Endothelial cell of umbilical vein (primary cell): Measurements from ENCODE around the gene CACNA1C. TPM values are rescaled to one million over a fixed set of nuclear protein-coding genes. Genes with fewer than 3 reads are reported as not detected.

Experiments
- BruUV-seq: library from RNA; stranded (reverse); fragments of 400-500 nt; replicated peaks from 2 replicates; lab custom pipeline; 2021; lab: Mats Ljungman, UMichigan
- CTCF ChIA-PET: fragments of 300-600, 350-600 bp; sonication (Branson Sonifier 250); formaldehyde crosslinking; loops from one replicate; lab custom pipeline; 2021; ENCODE audit warnings: antibody characterized with exemption, inconsistent platforms; lab: Charles Lee
- POLR2A ChIA-PET: fragments of 300-600, 350-600 bp; sonication (Branson Sonifier 250); formaldehyde crosslinking; loops from one replicate; lab custom pipeline; 2021; ENCODE audit warnings: antibody characterized with exemption, inconsistent platforms; lab: Charles Lee
- DNase-seq: peaks from one replicate; pipeline ENCODE4 v3.0.0-alpha.2; 2011; ENCODE audit warnings: low read depth, low spot score
- FAIRE-seq: peaks from 2 replicates; lab custom pipeline; 2011; peaks lifted over from hg19 to GRCh38; lab: Jason Lieb, UNC
- H2AFZ ChIP-seq: 2 replicates; pipeline ENCODE4 v1.6.0; 2012; ENCODE audit warnings: low read depth, low read length, control low read depth, inconsistent platforms
- H3K27ac ChIP-seq: 2 replicates; pipeline ENCODE4 v1.5.1; 2011; ENCODE audit warnings: low read depth, mild to moderate bottlenecking, control low read depth, low read length, moderate library complexity; ENCODE audit not compliant: insufficient read depth
- H3K27me3 ChIP-seq, 2 experiments: 2 replicates each; pipeline versions ENCODE4 v1.6.0 to v1.6.1; 2011; ENCODE audit warnings: low read length in 2 of 2, mixed read lengths in 1 of 2; ENCODE audit not compliant: control insufficient read depth in 2 of 2, insufficient read depth in 2 of 2
- H3K36me3 ChIP-seq, 2 experiments: 2 replicates in 1 of 2; 3 replicates in 1 of 2; pipeline ENCODE4 v1.5.1; 2011; ENCODE audit warnings: low read length in 2 of 2, mild to moderate bottlenecking in 1 of 2, moderate library complexity in 1 of 2; ENCODE audit not compliant: control insufficient read depth in 2 of 2, insufficient read depth in 2 of 2; ENCODE audit errors: extremely low read depth in 1 of 2
- H3K4me1 ChIP-seq: 3 replicates; pipeline ENCODE4 v1.5.1; 2011; ENCODE audit warnings: mild to moderate bottlenecking, low read length; ENCODE audit not compliant: control insufficient read depth, insufficient read depth; ENCODE audit errors: extremely low read depth
- H3K4me2 ChIP-seq: 2 replicates; pipeline ENCODE4 v1.6.1; 2011; ENCODE audit warnings: low read length, control low read depth, mixed read lengths; ENCODE audit not compliant: insufficient read depth
- H3K4me3 ChIP-seq, 3 experiments: fragments of 200-600 bp in 1 of 3; sonication (generic), shearing (Covaris generic) in 1 of 3; replicated peaks in 1 of 3; 2 replicates each; pipeline ENCODE4 v1.5.1; 2011 to 2016; ENCODE audit warnings: control low read depth in 3 of 3, low read length in 3 of 3, mild to moderate bottlenecking in 2 of 3, inconsistent platforms in 1 of 3, low read depth in 1 of 3, moderate library complexity in 1 of 3; ENCODE audit not compliant: insufficient read depth in 1 of 3
- H3K79me2 ChIP-seq: 2 replicates; pipeline ENCODE4 v1.6.0; 2012; ENCODE audit warnings: low read length, inconsistent platforms; ENCODE audit not compliant: control insufficient read depth, insufficient read depth
- H3K9ac ChIP-seq: replicated peaks from 2 replicates; pipeline ENCODE3; 2011; ENCODE audit warnings: low read length, control low read depth; ENCODE audit not compliant: insufficient read depth; ENCODE audit errors: extremely low read depth
- H3K9me1 ChIP-seq: replicated peaks from 3 replicates; pipeline ENCODE4 v1.6.0; 2011; ENCODE audit warnings: mild to moderate bottlenecking, low read length; ENCODE audit not compliant: control insufficient read depth, insufficient read depth; ENCODE audit errors: extremely low read depth
- H3K9me3 ChIP-seq: replicated peaks from 2 replicates; pipeline ENCODE4 v1.5.1; 2012; ENCODE audit warnings: low read length, inconsistent platforms; ENCODE audit not compliant: control insufficient read depth, insufficient read depth
- H4K20me1 ChIP-seq: replicated peaks from 2 replicates; pipeline ENCODE3; 2011; ENCODE audit warnings: mild to moderate bottlenecking, low read length; ENCODE audit not compliant: control insufficient read depth, insufficient read depth; ENCODE audit errors: extremely low read depth
- EZH2 ChIP-seq: IDR thresholded peaks from 2 replicates; pipeline ENCODE4 v1.6.1; 2012; ENCODE audit warnings: borderline replicate concordance, low read depth, mild to moderate bottlenecking, moderate library complexity, low read length, inconsistent platforms; ENCODE audit not compliant: severe bottlenecking
- FOS ChIP-seq: IDR thresholded peaks from 2 replicates; pipeline ENCODE4 v1.6.1; 2011; ENCODE audit warnings: mild to moderate bottlenecking, low read length, moderate library complexity, borderline replicate concordance; ENCODE audit not compliant: insufficient read depth
- GATA2 ChIP-seq: IDR thresholded peaks from 2 replicates; pipeline ENCODE4 v1.7.0; 2011; ENCODE audit warnings: low read depth, mild to moderate bottlenecking, moderate library complexity, mixed read lengths, low read length; ENCODE audit not compliant: insufficient read length, insufficient read depth
- JUN ChIP-seq: IDR thresholded peaks from 2 replicates; pipeline ENCODE4 v1.6.1; 2011; ENCODE audit warnings: borderline replicate concordance, low read depth; ENCODE audit not compliant: insufficient read length, insufficient read depth
- MYC ChIP-seq: IDR thresholded peaks from one replicate; pipeline ENCODE4 v1.6.1; 2011; ENCODE audit warnings: mild to moderate bottlenecking, low read depth, low read length
- POLR2A ChIP-seq: IDR thresholded peaks from 2 replicates; pipeline ENCODE4 v1.6.1; 2012; ENCODE audit warnings: low read depth, mild to moderate bottlenecking, control low read depth, low read length
- POLR2AphosphoS5 ChIP-seq: IDR thresholded peaks from 2 replicates; pipeline ENCODE4 v1.6.1; 2012; ENCODE audit warnings: low read depth, mild to moderate bottlenecking, control low read depth, low read length, moderate library complexity; ENCODE audit not compliant: insufficient read depth
- dilution Hi-C: fragments of 300-500 bp; cut with MboI; formaldehyde crosslinking; loops from one replicate; pipeline ENCODE4 v1.15.0; 2019; ENCODE audit warnings: low sequenced_read_pairs; ENCODE audit not compliant: extremely low pct_ligation_motif_present
- intact Hi-C: fragments of 100-400 bp; cut with micrococcal nuclease; formaldehyde crosslinking; loops from one replicate; pipeline ENCODE4 v1.10.0; 2022
- polyA plus RNA-seq, 4 experiments: library from polyadenylated mRNA; depleted of rRNA in 3 of 4; stranded (reverse) in 3 of 4; unstranded in 1 of 4; fragments of >200 nt; gene quantifications; 2 replicates each; pipeline versions ENCODE4 v1.2.1 to v1.2.3, GENCODE V29; 2011 to 2012; ENCODE audit warnings: missing spikeins in 1 of 4
- total RNA-seq: library from RNA; stranded (reverse); gene quantifications from 2 replicates; pipeline ENCODE4 v1.2.3, GENCODE V29; 2021
- TF ChIP-seq, protein P1 (sequence below), 2 donors: IDR thresholded peaks; 1 replicate in 1 of 2; 2 replicates in 1 of 2; pipeline ENCODE4 v1.5.1; 2011; ENCODE audit warnings: low read length in 2 of 2, mild to moderate bottlenecking in 2 of 2, moderate library complexity in 2 of 2, control low read depth in 1 of 2, inconsistent platforms in 1 of 2, low read depth in 1 of 2; ENCODE audit not compliant: insufficient read depth in 1 of 2; ENCODE audit errors: extremely low read depth in 1 of 2
- TF ChIP-seq, protein P2 (sequence below): IDR thresholded peaks from 2 replicates; pipeline ENCODE4 v1.6.1; 2011; ENCODE audit not compliant: insufficient read depth, insufficient read length

CACNA1C gene
- total and polyA plus RNA-seq, 2 donors (not counting 3 experiments of a cell fraction or from before 2014, with no cell fraction given), result not detected

DNA sequence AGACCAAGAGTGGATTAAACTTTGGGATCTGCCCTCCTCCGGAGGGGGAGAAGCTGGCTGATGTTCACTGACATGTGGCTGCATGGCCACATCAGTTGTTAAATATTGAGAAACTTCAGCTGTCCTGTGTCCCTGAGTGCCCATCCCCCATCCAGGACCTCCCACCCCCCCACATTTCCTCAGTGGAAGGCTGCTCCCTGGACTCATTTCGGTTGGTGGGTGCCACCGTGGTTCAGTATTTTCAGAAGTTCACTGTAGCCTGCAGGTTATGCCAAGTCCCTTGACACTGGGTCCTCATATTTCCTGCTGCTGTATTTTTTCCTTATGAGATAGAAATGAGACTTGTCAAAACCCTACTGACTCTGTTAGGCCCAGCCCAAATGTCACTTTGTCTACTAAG, 302.4 kb downstream of the CACNA1C start:
- no peak for FAIRE-seq
- CTCF ChIA-PET, result interaction anchor here (1.3 kb wide), 1 partner anchor 65 kb away, joined by 3 read pairs; no protein-coding TSS in a partner anchor
- dilution Hi-C loops, result no loop called here

More for the DNA sequence above, 302.4 kb downstream of the CACNA1C start:
- Histone ChIP-seq H3K27me3 (no peaks in the 10 kb centered on the region), H3K4me3 (no peak overlapping the region), H2AFZ (no peak overlapping the region), H3K9me1 (no peaks in the 10 kb centered on the region), H3K9me3 (no peaks in the 10 kb centered on the region), H3K4me1 (peaks cover 5% of the 10 kb centered on the region), H3K36me3 (no peaks in the 10 kb centered on the region), H3K27ac (no peak overlapping the region), H3K79me2 (no peaks in the 10 kb centered on the region), H3K9ac (no peak overlapping the region), H4K20me1 (no peaks in the 10 kb centered on the region), H3K4me2 (no peak overlapping the region)
- TF ChIP-seq GATA2 (no peak), POLR2AphosphoS5 (no peak), EZH2 (no peak), POLR2A (no peak), FOS (no peak), MYC (no peak), JUN (no peak)
- TF ChIP-seq, protein P1, sequence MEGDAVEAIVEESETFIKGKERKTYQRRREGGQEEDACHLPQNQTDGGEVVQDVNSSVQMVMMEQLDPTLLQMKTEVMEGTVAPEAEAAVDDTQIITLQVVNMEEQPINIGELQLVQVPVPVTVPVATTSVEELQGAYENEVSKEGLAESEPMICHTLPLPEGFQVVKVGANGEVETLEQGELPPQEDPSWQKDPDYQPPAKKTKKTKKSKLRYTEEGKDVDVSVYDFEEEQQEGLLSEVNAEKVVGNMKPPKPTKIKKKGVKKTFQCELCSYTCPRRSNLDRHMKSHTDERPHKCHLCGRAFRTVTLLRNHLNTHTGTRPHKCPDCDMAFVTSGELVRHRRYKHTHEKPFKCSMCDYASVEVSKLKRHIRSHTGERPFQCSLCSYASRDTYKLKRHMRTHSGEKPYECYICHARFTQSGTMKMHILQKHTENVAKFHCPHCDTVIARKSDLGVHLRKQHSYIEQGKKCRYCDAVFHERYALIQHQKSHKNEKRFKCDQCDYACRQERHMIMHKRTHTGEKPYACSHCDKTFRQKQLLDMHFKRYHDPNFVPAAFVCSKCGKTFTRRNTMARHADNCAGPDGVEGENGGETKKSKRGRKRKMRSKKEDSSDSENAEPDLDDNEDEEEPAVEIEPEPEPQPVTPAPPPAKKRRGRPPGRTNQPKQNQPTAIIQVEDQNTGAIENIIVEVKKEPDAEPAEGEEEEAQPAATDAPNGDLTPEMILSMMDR (IDR thresholded peaks at IDR 0.05; ENCODE audit: extremely low read depth in 1 of 2, insufficient read depth in 1 of 2, low read depth in 1 of 2, low read length in 2 of 2), result no peak
- TF ChIP-seq, protein P2, sequence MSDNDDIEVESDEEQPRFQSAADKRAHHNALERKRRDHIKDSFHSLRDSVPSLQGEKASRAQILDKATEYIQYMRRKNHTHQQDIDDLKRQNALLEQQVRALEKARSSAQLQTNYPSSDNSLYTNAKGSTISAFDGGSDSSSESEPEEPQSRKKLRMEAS, result no peak
- no TSS peak for BruUV-seq
- POLR2A ChIA-PET, result no interaction called here
- DNase-seq, result no peak
- intact Hi-C loops, result no loop called here
